T-helper 2 cell treated with Interferon-gamma antibody and Interleukin-4, amounts not matched to agents 5 μg/mL and 100 μg/mL, for 36 hours (primary cell): Measurements from ENCODE around the gene ZNF366.

Experiments used
- DNase-seq: peaks from one replicate; pipeline ENCODE4 v3.0.0; 2021; ENCODE audit warnings: low spot score
- H3K27ac Mint-ChIP-seq: one replicate; pipeline ENCODE4 v1.8.0; 2021; ENCODE audit warnings: mild to moderate bottlenecking, mixed read lengths
- H3K27me3 Mint-ChIP-seq: one replicate; pipeline ENCODE4 v1.8.0; 2021; ENCODE audit warnings: low read depth, mixed read lengths
- H3K36me3 Mint-ChIP-seq: one replicate; pipeline ENCODE4 v1.8.0; 2021; ENCODE audit warnings: low read depth, mixed read lengths
- H3K4me1 Mint-ChIP-seq: one replicate; pipeline ENCODE4 v1.8.0; 2021; ENCODE audit warnings: low read depth, mixed read lengths
- H3K4me3 Mint-ChIP-seq: one replicate; pipeline ENCODE4 v1.8.0; 2022; ENCODE audit warnings: mild to moderate bottlenecking, moderate library complexity, mixed read lengths
- H3K9me3 Mint-ChIP-seq: one replicate; pipeline ENCODE4 v1.8.0; 2021; ENCODE audit warnings: mixed read lengths

ZNF366 gene

GRCh38 chr5:72459089-72459661 is 48.0 kb downstream of the ZNF366 start:
- Mint-ChIP-seq H3K9me3 (no peaks in the 10 kb centered on the region), H3K27ac (no peak overlapping the region), H3K27me3 (no peaks in the 10 kb centered on the region), H3K36me3 (no peaks in the 10 kb centered on the region), H3K4me1 (no peaks in the 10 kb centered on the region), H3K4me3 (no peak overlapping the region)
- DNase-seq, result no peak

DNA sequence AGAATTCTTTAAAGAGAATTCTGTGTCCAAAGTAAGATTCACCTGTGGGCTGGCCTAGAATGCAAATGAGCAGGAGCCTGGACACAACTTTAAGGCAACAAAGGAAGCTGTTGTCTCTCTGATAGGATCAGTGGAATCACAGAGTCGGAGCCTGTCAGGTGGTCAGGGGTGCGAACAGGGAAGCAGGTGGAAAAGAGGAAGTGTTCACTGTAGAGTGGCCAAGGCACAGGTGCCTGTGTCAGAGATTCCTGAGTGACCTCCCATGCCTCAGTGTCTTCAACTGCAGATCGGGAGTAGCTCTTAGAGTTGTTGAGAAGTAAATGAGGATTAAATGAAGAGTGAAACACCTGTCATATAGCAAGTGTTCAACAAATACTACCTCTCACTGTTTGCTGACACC is 48.8 kb downstream of the ZNF366 start:
- no peak overlapping the region for H3K27ac Mint-ChIP-seq
- no peaks in the 10 kb centered on the region for H3K27me3 Mint-ChIP-seq
- H3K4me1 Mint-ChIP-seq, result no peaks in the 10 kb centered on the region
- no peak for DNase-seq
- no peaks in the 10 kb centered on the region for H3K9me3 Mint-ChIP-seq
- H3K4me3 Mint-ChIP-seq, result no peak overlapping the region
- H3K36me3 Mint-ChIP-seq, result no peaks in the 10 kb centered on the region

- no peaks in the 10 kb centered on the region for H3K9me3 Mint-ChIP-seq
- H3K27ac Mint-ChIP-seq, result no peak overlapping the region
- DNase-seq, result no peak
- H3K4me1 Mint-ChIP-seq, result no peaks in the 10 kb centered on the region
- no peaks in the 10 kb centered on the region for H3K27me3 Mint-ChIP-seq
- H3K36me3 Mint-ChIP-seq, result no peaks in the 10 kb centered on the region
- H3K4me3 Mint-ChIP-seq, result no peak overlapping the region
Observed at GRCh38 chr5:72457491-72457890, 49.7 kb downstream of the ZNF366 start.

DNA sequence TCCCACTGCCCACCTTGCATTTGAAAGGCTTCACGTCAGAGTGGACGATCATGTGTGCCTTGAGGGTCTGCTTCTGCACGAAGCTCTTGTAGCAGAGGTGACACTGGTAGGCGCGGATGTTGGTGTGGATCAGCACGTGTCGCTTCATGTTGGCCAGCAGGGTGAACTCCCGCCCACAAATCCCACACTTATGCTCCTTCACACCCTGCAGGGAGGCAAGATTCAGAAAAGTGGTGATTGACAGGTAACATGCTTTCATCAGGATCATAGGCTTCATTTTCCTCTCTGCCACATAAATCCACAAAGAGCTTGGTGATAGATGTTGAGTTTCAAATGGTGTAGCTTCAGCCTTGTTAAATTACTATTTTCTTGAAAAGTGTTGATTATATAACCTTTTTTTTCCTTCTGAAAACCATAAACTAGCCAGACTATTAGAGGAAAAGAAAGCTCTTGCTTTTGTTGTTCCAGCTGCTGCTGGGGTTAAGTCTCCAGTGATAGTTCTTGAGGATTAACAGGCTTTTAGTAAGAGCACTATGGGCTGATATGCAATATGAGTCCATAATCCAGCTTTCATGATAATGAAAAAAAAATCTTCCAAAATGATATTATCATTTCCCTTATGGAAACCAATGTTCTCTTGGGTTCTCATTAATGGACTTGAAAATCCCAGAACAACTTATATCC is 50.7 kb downstream of the ZNF366 start:
- no peaks in the 10 kb centered on the region for H3K9me3 Mint-ChIP-seq
- H3K4me1 Mint-ChIP-seq, result no peaks in the 10 kb centered on the region
- H3K27me3 Mint-ChIP-seq, result no peaks in the 10 kb centered on the region
- H3K36me3 Mint-ChIP-seq, result no peaks in the 10 kb centered on the region
- no peak overlapping the region for H3K4me3 Mint-ChIP-seq
- no peak for DNase-seq
- H3K27ac Mint-ChIP-seq, result no peak overlapping the region

- H3K4me1 Mint-ChIP-seq, result no peaks in the 10 kb centered on the region
- H3K27ac Mint-ChIP-seq, result no peak overlapping the region
- no peaks in the 10 kb centered on the region for H3K36me3 Mint-ChIP-seq
Observed at GRCh38 chr5:72455476-72455875, 51.7 kb downstream of the ZNF366 start.

DNA sequence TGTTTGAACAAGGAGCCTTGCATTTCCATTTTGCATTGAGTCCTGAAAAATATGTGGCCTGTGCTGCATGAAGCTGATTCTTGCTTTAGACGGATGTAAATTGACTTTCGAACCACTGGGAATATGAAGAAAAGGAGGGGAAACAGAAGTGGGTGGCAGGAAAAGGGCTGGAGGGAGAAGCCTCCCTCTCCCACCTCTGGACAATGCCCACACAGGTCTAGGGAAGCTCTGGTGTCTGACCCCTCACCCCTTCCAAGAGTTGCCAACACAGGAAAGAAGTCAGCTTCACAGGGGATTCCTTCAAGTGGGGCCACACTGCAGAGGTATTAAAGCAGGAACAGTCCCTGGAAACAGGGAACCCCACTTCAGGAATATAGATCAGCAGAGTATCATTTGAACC is 52.2 kb downstream of the ZNF366 start:
- no peaks in the 10 kb centered on the region for H3K9me3 Mint-ChIP-seq
- H3K4me3 Mint-ChIP-seq, result no peak overlapping the region
- H3K27ac Mint-ChIP-seq, result no peak overlapping the region
- no peaks in the 10 kb centered on the region for H3K36me3 Mint-ChIP-seq
- H3K4me1 Mint-ChIP-seq, result no peaks in the 10 kb centered on the region
- H3K27me3 Mint-ChIP-seq, result no peaks in the 10 kb centered on the region
- no peak for DNase-seq

More at GRCh38 chr5:72455476-72455875, 51.7 kb downstream of the ZNF366 start:
- no peaks in the 10 kb centered on the region for H3K9me3 Mint-ChIP-seq
- DNase-seq, result no peak
- no peaks in the 10 kb centered on the region for H3K27me3 Mint-ChIP-seq
- no peak overlapping the region for H3K4me3 Mint-ChIP-seq

DNA sequence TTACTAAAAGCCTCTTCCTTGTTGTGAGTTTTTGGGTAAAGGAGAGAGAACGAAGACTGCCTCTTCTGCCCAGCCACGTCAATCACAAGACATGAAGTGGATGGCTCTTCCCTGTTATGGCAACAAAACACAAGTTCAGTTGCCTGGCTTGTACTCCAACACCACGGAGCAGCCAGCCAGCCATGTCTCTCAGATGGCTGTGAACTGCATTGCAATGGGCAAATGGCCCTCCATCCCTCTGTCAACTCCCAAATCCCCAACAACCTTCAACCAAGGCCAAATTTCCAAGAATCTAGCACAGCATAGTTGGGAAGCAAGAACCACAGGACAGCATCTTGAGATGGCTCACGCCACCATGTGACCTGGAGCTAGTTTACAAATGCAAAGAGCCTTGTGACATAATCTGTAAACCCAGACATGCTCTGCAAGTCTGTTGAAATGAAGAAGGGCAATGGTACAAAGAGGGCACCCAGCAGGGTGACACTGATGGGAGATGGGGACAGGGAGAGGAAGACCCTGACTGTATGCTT is 53.9 kb downstream of the ZNF366 start:
- DNase-seq, result no peak
- no peaks in the 10 kb centered on the region for H3K4me1 Mint-ChIP-seq
- H3K36me3 Mint-ChIP-seq, result no peaks in the 10 kb centered on the region
- H3K4me3 Mint-ChIP-seq, result no peak overlapping the region
- H3K9me3 Mint-ChIP-seq, result no peaks in the 10 kb centered on the region
- H3K27me3 Mint-ChIP-seq, result no peaks in the 10 kb centered on the region
- no peak overlapping the region for H3K27ac Mint-ChIP-seq

DNA sequence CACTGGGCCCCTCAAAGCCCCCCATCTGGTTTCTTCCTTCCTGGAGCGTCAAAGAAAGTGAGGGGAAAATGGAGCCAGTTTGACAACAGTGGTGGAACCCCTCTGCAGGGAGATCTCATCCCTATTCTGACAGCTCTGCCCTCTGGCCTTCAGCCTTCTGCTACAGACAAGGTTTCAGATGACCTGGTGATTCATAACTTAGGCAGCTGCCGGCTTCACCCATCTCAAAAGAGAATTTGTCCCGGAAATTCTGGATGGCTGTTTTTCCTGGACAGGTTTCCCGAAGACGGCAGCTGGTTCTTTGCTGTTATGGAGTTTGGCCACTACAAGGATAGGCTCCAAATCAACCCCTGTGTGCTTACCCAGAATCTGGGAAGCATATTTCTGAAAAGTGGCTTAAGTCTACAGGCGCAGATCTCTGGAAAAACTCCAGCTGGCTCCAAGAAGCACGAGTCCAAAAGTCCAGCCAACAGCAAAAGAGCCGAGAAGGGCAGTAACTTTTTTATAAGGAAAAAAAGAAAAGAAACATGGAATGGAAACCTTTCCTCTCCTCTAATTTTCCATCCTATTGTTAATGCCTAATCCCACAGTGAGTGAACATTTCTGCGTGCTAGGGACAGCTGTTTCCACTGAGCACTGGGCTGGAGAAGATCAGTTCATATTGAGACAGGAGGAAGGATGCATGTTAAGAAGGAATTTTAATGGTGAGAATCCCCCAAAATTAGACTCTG is 54.5 kb downstream of the ZNF366 start:
- Mint-ChIP-seq H3K9me3 (no peaks in the 10 kb centered on the region), H3K4me1 (no peaks in the 10 kb centered on the region), H3K27me3 (no peaks in the 10 kb centered on the region), H3K4me3 (no peak overlapping the region), H3K27ac (no peak overlapping the region), H3K36me3 (no peaks in the 10 kb centered on the region)
- DNase-seq, result no peak

- Mint-ChIP-seq H3K27me3 (no peaks in the 10 kb centered on the region), H3K4me1 (no peaks in the 10 kb centered on the region), H3K27ac (no peak overlapping the region), H3K4me3 (no peak overlapping the region), H3K36me3 (no peaks in the 10 kb centered on the region), H3K9me3 (no peaks in the 10 kb centered on the region)
- no peak for DNase-seq
Observed at GRCh38 chr5:72451741-72452505, 55.3 kb downstream of the ZNF366 start.

DNA sequence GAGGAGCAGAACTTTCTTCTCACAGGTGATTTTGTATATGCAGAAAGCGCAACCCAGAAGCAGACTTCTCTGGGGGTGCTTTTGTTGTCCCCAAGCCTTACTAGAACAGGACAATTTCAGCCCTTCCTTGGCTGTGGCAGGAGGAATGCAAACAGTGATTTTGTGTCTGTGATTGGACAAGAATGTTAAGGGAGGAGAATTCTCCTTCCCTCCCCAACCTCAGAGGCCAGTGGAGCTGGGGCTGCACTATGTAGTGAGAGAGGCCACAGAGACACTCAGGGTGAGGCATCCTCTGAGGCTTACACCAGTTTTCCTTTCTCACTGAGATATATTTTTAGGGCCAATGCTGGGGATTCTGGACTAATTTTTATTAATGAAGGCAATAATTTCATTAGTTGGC is 58.8 kb downstream of the ZNF366 start:
- Mint-ChIP-seq H3K27me3 (no peaks in the 10 kb centered on the region), H3K4me1 (no peaks in the 10 kb centered on the region), H3K36me3 (no peaks in the 10 kb centered on the region), H3K9me3 (no peaks in the 10 kb centered on the region), H3K27ac (no peak overlapping the region), H3K4me3 (no peak overlapping the region)
- no peak for DNase-seq

- no peaks in the 10 kb centered on the region for H3K27me3 Mint-ChIP-seq
- H3K36me3 Mint-ChIP-seq, result no peaks in the 10 kb centered on the region
- no peak overlapping the region for H3K27ac Mint-ChIP-seq
- H3K9me3 Mint-ChIP-seq, result no peaks in the 10 kb centered on the region
- no peaks in the 10 kb centered on the region for H3K4me1 Mint-ChIP-seq
- H3K4me3 Mint-ChIP-seq, result no peak overlapping the region
- DNase-seq, result no peak
Observed at GRCh38 chr5:72447751-72448150, 59.5 kb downstream of the ZNF366 start.

DNA sequence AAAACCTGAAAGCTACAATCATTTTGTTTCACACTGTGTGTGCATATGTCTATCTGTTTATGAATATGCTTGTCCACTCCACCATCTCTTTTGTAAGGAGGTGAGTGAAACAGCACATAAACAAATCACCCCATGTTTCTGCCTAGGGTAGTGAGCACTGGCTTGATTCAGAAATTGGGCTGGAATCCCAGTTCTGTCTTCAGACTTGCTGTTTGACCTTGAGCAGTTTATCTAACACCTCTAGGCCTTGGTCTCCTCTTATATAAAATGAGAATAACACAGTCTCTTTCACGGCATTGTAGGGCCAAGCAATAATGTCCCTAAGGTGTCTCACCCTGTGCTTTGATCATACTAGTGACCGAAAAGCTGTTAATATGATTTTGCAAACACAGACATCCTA is 61.2 kb downstream of the ZNF366 start:
- H3K9me3 Mint-ChIP-seq, result no peaks in the 10 kb centered on the region
- no peak overlapping the region for H3K27ac Mint-ChIP-seq
- no peak for DNase-seq
- H3K27me3 Mint-ChIP-seq, result no peaks in the 10 kb centered on the region
- H3K36me3 Mint-ChIP-seq, result no peaks in the 10 kb centered on the region
- no peaks in the 10 kb centered on the region for H3K4me1 Mint-ChIP-seq
- H3K4me3 Mint-ChIP-seq, result no peak overlapping the region

DNA sequence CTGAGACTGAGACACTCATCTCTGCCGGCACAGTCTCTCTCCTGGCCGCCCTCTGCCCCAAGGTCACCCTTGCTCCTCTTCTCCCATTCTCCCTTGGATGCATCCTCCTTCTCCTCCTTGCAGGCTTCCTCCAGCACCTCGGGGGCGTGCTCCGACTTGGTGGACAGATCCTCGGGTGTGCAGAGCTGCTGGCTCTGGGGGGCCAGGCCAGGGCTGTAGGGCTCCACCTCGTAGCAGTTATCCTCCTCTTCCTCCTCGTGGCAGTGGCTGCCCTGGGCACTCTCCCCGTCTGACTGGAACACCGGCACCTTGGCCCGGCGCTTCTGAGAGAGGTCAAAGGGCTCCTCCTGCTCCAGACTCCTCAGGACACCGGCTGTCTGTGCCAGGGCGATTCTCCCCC is 63.3 kb downstream of the ZNF366 start:
- Mint-ChIP-seq H3K27ac (no peak overlapping the region), H3K27me3 (no peaks in the 10 kb centered on the region), H3K4me3 (no peak overlapping the region), H3K36me3 (no peaks in the 10 kb centered on the region), H3K9me3 (no peaks in the 10 kb centered on the region), H3K4me1 (no peaks in the 10 kb centered on the region)
- DNase-seq, result no peak
